Inflammatory macrophage (primary cell): ENCODE results near the gene FBXL4.

ENCODE experiments used
- DNase-seq, 2 donors: peaks; one replicate each; pipeline ENCODE4 v3.0.0-alpha.2; 2020 to 2022
- total RNA-seq, 18 experiments: gene quantifications; one replicate each; lab custom pipeline; 2026; ENCODE audit warnings: mixed read lengths in 6 of 18, inconsistent platforms in 2 of 18; lab: John Stamatoyannopoulos, UW

Gene FBXL4
- 7.0 to 44.4 (median 25.6) reads per million in 18 experiments for total RNA-seq

DNA sequence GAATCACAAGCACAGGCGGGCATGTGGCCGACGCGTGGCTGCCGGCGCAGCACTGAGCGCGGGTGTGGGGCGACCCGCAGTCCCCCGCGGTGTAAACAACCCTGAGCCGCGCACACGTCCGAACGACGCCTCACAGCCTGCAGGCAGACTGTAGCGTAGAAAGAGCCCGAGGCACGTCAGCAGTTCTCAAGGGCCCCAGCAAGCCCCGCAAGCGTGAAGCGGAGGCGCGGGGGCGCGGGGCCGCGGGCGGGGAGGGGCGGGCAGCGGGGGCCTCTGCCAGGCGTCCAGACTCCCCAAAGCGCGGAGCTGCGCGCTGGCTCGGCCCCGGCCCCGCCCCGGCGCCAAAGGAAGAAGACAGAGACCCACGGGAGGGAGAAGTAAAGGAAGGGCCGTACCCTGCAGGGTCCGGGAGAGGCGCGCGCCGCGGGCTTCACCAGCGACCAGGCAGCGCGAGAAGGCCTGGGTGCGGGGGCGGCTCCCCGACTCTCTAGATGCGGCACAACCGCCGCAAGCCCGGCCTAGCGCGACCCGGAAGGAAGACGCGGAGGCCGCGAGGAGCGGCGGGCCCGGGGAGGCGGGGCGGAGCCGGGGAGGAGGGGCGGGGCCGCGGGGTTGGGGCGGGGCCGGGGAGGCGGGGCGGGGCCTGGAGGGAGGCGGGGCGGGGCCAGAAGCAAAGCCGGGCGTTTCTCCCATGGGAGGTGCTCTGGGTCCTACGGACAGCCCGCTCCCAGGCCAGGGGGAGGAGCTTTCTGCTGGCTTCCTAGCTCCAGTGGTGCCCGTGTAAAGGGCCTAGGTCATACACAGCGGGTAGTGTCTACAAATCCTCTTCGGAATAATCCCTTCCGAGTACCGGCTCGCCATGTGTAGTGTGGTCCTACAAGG, at the start of gene FBXL4:
Gene FBXL4 (minus strand): TSS at position 536 of the 882 bp plus-strand sequence. CDS start 20,958 bp downstream, outside the sequence.
- peak; percentile 78 to 89 for DNase-seq

DNA sequence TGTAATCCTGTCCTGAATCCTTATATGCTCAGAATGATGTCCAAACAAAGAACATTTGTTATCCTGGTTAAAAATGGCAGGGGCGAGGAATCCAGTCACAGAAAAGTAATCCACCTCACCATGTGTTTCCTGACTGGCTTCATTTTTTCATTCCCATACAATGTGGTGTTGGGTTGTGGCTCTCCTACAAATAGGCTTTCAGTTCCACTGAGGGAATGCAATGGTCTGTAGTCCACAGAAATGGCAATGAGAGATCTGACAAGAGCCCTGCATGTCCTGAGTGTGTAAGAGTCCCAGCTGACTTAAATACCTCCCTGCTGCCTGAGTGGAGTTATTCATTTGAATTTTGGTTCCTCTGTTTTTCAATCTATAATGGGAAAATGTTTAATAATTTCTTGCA, 47.4 kb upstream of the FBXL4 start:
- DNase-seq, result no peak

DNA sequence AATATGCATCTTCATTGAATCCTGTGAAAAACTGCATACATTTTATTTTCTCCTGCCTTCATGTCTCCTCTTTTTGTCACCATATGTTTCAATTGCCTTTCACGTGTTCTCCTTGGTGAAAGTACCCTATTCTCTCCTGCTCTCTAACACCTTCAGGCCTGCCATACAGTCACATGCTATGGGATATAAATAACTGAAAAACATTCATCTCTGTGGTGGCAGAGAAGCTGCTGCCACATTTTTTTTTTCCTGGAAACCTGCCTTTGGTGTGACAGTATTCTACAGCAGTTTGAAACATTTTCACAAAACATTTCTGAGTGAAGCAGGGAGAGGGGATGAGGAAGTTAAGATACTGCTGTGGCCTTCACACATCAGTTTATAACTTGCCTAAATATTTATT, 44.8 kb upstream of the FBXL4 start:
- no peak for DNase-seq

DNA sequence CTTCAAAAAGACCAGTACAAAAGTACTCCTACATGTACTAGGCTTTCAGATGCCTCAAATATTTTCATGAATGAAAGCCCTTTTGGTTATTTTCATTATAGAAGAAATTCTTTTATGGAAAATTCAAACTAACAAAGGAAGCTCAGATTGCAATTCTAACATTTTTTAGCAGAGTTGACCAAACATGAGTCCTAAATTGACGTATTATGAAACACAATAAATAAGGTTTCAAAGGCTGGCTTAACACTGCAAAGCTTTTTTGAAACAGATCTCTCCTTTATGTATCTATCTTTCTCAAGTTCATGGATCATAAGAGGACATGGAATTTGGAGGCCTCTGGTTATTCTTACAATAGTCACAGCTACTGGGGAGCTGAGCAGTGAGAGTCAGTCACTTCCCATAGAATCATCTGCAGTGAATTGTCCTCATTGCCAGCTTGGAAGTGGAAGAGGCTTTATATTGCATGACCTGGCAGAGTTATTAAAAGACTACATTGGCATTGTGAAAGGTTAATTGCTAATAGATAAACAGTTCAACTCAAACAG, 38.4 kb upstream of the FBXL4 start:
- no peak for DNase-seq

DNA sequence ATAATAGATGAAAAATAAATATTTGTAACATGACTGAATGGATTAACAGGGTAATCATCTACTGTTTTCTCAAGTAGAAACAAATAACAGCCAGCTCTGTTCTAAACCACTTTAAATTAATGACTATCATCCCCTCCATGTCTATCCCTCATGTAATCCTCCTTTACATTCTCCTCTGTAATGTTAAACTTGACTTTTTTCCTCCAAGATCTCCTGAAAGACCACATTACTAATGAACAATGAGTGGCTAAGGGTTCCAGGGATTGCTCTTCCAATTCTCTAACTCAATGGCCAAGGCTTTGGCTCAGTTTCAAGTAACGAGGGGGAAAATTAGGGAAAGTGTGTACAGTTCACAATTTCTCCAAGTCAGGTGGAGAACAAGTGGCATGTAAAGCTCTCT, 37.6 kb upstream of the FBXL4 start:
- DNase-seq, result no peak

DNA sequence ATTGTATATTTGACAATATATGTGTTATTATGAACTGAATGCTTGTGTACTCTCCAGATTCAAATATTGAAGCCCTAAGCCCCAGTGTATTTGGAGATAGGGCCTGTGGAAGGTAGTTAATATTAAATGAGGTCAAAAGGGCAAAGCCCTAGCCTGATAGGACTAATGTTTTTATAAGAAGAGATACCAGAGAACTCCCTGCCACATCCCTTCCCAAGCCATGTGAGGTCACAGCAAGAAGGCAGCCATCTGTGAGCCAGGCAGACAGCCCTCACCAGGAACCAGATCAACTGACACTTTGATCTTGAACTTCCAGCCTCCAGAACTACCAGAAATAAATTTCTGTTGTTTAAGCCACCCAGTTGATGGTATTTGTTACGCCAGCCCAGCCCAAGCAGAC, 36.4 kb upstream of the FBXL4 start:
- DNase-seq, result no peak

DNA sequence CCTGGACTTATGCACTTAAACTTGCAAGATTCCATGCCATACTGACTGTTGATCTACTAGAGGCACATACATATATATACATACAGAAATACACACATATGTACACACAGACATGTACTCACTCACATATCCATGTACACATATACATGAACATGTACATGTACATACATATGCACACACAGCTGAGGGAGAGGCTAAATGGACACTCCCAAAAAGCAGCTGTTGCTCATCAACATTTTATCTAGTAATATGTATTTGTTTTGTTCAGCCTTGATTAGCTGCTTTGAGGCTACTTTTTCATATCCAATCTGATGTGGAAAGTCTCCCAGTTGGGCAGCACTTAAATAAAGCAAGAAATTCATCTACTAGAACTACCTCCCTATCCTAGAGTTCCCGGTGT, 33.7 kb upstream of the FBXL4 start:
- DNase-seq, result no peak

DNA sequence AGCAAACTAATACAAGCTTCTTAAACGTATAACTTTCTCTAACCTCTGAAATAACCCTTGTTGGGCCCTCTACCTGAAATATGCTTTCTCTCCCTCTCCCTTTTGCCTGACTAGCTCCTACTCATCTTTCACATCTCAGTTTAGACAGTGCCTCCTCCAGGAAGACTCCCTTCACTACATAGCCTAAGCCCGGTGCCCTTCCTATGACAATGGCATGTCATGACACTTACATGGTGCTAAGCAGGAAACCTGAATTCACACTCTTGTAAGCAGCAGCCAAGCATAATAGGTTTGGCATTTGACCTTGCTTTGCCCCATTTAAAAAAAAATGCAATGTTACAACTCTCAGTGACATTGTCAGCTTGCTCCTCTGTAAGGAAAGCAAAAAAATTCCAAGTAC, 33.1 kb upstream of the FBXL4 start:
- DNase-seq, result no peak

DNA sequence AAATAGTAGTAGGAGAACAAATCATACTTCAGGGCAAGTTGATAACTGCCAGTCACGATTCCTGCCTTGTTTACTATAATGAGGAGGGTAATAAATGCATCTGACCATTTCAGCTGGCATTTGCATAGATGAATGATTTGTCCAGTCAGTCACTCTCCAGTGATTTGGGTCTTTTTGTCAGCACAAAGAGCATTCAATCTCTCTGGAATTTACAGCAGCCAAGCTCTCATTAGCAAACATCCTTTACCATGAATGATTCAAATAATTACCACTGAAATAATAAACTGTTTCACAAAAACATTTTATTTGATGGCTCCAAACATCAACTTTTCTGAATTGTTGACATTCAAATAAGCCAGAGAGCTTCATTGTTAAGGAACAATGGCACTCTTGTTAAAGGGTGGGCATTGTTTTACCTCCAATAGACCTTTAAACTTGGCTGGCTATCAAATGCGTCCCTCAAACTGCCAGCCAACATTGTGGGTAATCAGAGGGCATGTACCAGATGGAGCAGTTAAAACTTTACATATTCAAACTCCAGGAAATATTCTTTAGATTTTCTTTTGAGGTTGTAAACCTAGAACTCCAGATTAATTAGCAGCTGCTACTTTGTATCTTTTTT, 30.0 kb upstream of the FBXL4 start:
- DNase-seq, result no peak

DNA sequence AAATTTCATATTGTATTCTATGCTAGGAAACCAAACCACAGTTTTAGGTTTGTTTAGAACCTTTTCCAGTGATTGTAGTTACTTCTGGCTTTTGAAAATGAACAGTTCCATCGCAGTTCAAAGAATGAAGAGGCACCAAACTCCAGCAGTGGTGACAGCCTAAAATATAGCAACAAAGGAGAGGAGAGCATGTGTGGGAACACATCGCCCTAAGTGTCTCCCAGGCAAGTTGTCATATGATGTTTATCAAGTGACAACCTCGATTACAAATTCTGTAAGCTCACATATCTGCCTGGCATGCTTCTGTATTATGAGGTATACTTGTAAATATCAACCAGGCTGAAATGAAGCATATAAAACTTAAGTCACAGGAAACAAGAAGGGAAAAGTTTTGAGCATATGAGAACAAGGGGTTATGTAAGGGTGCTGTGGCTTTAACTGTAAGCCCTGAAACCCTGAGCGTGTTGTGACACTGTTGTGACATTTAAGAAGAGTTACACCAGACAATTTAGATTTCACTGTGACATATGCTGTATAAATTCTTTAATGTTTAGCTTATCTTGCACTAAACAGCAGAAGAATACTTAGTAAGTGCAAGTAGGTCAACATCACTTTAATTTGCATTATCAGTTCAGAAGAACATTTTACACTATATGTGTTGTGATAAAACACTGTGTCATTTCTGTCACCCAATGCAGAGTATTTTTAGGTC, 29.1 kb upstream of the FBXL4 start:
- DNase-seq, result peak; percentile 5 to 7

DNA sequence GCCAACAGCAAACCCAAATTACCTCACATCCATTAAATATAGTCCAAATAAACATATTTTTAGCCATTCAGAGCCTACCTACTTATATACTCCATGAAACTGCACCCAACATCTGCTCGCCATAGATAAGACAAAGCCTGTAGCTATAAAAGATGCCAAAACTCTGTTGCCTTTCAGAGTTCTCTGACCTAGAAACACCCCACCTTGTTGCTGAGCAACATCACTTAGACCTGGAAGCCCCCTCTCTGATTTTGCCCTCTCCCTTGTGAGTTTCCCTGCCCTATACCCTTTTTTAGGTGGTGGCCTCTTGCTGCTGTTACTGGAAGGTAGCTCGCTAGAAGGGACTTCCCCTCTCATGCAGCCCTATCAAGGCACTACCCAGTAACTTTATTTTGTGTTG, 27.7 kb upstream of the FBXL4 start:
- DNase-seq, result no peak

DNA sequence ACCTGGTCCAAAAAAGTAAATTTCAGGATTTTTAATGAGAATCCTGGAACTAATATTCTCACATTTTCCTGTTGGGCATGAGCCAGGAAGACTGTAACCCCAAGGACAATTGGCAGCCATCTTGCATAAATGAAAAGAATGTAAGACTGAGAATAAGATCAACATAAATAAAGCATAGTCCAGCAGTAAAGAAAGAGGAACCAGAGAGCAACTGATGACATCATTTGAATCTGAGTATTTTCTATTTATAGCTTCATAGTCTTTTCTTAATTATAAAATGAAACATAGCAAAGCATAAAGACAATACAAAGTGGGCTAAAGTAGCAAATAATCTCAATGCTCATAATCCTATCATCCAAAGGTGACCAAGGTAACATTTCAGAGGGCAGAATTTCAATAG, 26.6 kb upstream of the FBXL4 start:
- DNase-seq, result peak in 1 of 2 donors; percentile 6

DNA sequence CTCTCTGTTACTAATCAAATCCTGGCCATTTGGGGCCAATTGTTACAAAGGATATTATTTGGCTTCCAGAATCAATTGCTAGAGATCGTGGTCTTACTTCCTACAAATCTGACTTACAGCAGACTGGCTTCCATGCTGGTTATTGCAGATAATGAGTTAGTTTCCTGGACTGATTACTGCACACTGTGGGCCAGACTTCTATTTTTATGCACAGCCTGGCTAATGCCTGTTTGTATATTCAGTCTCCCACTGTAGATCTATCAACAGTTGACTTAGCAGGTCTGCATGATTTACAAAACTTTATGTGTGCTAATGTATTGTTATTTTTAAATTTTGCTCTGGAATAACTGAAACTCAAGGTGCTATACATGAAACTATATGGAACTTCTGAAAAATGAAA, 25.8 kb upstream of the FBXL4 start:
- DNase-seq, result no peak

DNA sequence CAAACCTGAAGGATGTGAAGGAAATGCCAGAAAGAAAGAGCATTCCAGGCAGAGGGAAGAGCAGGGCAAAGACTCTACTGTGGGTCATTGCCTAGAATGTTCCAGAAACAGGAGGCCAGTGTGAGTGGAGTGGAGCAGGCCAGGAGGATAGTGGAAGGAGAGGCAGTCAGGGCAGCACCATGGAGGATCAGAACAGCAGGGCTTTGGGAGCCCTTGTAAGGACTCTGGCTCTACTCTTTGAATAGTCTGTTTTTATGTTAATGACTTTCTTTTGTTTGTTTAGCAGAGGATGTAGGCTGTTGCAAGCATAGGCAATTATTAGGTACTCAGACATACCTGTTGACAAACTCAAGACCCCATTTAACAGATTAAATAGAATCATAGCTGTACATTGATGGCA, 23.6 kb upstream of the FBXL4 start:
- DNase-seq, result no peak

DNA sequence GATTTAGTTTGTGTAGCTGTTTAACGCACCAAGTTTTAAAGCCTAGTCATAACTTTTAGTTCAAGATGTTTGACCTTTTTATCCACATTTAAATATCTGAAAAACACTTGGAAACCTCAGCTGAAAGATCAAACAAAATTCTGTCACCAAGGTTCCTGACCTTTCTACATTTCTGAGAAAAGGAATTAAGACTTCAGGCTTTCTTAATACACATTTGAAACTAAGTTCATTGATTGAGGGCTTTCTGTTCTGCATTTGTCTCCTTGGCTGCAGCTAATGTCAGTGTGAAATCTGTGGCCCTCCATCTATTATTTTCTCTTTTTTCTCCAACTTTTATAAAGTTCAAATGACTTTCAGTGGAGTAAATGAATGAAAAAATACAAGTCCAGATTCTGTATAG, 22.7 kb upstream of the FBXL4 start:
- no peak for DNase-seq

DNA sequence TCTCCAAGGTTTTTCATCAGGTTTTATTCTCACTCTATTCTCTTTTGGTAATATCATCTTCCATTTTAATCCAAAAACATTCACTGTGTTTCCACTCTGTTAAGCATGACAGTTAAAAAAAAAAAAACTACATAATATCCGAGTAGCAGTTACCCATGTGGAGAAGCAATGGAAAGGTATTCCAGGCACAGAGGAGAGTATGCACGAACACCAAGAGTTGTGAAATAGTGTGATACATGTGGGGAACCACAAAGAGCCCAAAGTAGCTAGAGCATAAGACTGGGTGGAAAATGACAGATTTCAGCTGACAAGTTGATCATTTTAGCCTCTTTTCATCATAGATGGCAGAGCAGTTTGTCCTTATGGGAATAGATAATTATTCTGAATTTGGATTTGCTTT, 19.9 kb upstream of the FBXL4 start:
- DNase-seq, result no peak

DNA sequence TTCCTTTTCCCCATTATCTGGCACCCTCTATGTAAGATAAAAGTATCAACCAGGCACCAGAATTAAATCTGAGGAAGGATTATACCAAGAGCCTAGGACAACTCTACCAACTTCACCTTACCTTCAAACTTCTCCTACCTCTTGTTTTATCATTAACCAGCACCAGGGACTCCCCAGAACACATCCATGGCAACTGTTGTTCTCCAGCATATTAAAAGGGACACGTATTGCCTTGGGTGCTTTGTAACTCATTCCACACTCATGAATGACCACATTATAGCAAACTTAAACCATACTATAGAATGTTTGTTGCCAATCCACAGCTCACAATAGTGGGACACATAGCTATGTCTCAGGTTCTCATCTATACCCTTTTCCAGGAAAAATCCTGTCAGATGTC, 11.9 kb upstream of the FBXL4 start:
- no peak for DNase-seq

DNA sequence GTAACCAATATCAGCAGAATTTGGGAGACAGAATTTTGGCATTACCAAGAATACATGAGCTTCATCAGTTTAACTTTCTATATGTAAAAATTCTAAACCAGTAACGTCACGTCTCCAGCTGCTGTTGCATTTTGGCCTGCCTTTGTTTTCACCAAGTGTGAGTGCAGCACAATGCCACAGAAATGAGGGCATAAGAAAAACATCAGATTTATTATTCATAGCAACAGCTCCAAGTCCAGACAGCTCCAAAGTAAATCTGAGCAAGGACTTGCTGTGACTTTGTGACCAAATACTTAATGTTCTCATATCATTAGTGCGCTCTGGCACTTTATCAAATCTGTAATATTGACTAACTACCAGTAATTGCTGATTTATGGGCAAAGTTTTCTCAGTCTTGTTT, 11.0 kb upstream of the FBXL4 start:
- no peak for DNase-seq

DNA sequence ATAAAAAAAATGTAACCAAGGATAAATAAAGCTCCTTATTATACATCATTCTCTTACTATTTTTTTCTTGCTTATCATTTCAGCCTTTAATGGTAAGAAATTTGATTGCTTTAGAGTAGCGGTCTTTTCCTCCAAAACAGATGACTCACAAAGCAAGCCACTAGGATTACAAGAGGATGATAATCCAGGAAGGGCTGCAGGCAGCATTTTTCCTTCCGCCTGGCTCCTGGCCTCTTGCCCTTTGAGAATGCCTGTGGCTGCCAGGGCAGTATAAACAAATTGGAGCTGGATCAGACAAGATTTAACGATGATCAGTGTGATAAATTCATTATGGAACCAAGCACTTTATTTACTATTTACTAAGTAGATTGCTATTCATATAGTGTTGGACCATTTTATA, 9.7 kb upstream of the FBXL4 start:
- DNase-seq, result no peak

DNA sequence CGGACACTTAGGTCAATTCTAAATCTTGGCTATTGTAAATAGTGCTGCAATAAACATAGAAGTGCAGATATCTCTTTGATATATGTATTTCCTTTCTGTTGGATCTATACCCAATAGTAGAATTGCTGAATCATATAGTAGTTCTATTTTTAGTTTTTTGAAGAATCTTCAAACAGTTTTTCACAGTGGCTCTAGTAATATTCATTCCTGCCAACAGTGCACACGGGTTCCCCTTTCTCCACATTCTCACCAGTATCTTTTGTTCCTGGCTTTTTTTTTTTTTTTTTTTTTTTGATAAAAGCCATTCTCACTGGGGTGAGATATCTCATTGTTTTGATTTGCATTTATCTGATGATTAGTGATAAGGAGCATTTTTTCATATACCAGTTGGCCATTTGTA, 1.8 kb upstream of the FBXL4 start:
- no peak for DNase-seq

DNA sequence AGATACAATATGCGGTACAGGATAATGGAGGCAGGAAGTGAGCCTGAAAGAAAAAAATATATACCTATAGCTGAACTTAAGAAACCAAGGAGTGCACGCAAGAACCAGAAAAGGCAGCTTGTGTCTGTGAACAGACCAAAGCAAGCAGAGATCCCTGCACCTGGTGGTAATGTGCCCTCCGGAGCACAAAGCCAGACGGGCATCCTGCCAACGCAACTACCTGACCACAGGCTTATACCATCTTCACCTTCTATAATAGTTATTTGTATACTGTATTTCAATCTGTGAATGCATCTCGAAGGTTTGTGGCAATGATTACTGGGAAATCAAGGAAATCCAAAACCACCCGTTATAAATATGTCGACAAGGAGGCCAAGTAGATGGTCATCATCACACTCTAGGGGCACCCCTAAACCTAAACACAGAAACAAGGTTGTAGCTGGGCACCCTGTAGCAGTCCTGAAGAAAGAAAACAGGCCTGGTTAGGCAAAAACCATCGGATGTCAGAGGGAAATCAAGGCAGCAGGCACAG, 801 bp downstream of the FBXL4 start:
- DNase-seq, result no peak

DNA sequence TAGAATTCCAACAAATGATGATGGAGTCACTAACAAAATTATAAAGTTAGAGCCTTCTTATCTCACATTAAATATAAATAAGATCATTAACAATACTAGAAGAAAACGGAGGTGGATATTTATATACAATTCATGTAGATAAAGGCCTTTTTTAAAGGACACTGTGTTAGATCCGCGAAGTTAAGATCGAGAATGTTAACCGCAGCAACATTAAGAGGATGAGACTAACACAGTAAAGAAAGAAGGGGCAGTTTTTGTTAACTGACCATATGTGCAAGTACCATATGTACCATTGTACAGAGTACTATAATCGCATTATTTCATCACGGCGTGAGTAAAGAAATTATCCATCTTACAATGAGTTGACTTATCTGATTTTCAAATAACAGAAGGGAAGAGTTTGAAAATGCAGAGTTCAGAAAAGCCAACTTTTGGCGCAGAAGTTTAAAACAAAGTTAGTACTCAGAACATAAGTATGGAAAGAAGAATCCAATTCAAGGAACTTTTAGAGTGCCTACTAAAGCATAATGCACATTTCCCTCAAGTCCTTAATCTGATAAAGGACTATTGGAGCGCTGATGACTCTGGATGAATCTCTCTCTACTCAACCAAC, 1.4 kb downstream of the FBXL4 start:
- no peak for DNase-seq
